ENCODE data around the gene ALDH1A3. TPM values are rescaled to one million over a fixed set of nuclear protein-coding genes. Genes with fewer than 3 reads are reported as not detected.
"Not testable (repeated sequence)": the region's sequence is repeated elsewhere in the genome, so short reads cannot be mapped to it uniquely, and the experiment has no call there.

ALDH1A3 gene
- total RNA-seq, 1 experiment from 2014 or later, result 248 TPM

DNA sequence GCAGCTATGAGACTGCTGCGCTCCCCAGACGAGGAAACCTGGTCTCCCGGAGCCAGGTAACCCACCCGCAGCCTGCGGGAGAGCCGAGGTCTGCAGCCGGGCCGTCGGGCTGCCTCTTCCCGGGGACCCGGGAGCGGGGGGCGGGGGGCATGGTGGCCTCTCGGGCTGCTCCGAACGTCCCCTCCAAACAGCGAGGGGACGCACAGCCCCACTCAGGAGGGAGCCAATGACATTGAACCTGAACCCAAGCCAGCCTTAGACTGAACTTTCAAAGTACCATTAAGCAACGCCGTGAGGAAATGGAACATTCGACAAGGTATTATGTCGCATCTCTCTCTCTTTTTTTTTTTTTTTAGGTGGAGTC is 29.8 kb upstream of the ALDH1A3 start (continued):
- TF ChIP-seq ELF1 (IDR thresholded peaks at IDR 0.05; ENCODE audit: borderline replicate concordance, low read depth), result no peak

DNA sequence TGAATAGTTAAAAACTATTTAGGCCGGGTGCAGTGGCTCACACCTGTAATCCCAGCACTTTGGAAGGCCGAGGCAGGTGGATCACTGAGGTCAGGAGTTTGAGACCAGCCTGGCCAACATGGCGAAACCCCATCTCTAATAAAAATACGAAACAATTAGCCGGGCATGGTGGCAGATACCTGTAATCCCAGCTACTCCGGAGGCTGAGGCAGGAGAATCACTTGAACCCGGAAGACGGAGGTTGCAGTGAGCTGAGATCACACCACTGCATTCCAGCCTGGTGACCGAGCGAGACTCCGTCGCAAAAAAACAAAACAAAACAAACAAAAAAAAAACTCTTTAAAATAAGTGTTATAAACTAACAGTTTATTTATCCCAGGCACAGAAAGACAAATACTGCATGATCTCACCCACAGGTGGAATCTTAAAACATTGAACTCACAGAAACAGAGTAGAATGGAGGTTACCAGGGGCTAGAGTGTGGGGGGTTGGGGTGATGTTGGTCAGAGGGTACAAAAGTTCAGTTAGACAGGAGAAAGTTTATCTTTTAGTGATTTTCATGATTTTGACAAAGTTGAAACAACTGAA is 28.1 kb upstream of the ALDH1A3 start:
- H4K20me1 ChIP-seq (ENCODE audit: insufficient read depth); ATAC-seq; H3K9ac ChIP-seq (ENCODE audit: low read length); H3K9me2 ChIP-seq (ENCODE audit: insufficient read depth); DNase-seq (ENCODE audit: low read depth, low spot score); BruUV-seq (replicated peaks); H3K27ac ChIP-seq (ENCODE audit: low read depth, low read length); H3K4me2 ChIP-seq (ENCODE audit: low read length); H3K4me3 ChIP-seq (replicated peaks in 1 of 2; ENCODE audit: low read depth in 1 of 2, low read length in 2 of 2); RAD21 ChIA-PET (ENCODE audit: low non-redundant PET in 1 of 2, low total read pairs in 2 of 2, uncharacterized antibody in 2 of 2, unreplicated experiment in 2 of 2); H3K36me3 ChIP-seq (ENCODE audit: control insufficient read depth in 1 of 2, insufficient read depth in 2 of 2, low read length in 2 of 2); POLR2A ChIA-PET; H2AFZ ChIP-seq (ENCODE audit: low read depth, low read length, poor library complexity, severe bottlenecking); H3K9me3 ChIP-seq (ENCODE audit: control insufficient read depth in 1 of 2, insufficient read depth in 1 of 2, low read depth in 1 of 2, low read length in 2 of 2); H3K79me2 ChIP-seq (ENCODE audit: insufficient read depth, low read length); H3K27me3 ChIP-seq (ENCODE audit: insufficient read depth, low read length); intact Hi-C loops (cut with micrococcal nuclease); H3K4me1 ChIP-seq (ENCODE audit: control insufficient read depth in 1 of 2, insufficient read depth in 2 of 2, low read length in 2 of 2): not testable (repeated sequence)
- CTCF ChIA-PET, result interaction anchor here (1.1 kb wide), 1 partner anchor 21 kb away, joined by 4 read pairs; no protein-coding TSS in a partner anchor

DNA sequence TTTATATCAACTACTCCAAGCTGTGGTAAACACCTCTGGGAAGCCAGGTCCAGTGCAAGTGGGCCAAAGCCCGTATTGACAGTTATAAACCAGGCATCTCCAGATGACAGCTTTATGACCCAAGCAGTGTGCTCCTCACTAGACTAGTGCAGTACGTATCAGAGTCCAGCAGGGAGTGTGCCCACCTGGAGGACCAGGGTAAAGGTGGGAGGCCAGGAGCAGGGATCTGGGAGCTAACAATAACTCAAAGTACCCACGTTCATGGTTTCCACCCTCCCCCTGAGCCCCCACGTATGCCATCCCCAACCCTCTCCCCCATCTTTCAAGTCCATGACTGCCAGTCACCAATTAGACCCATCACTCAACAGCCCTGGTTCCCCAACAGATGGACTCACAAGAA is 27.0 kb upstream of the ALDH1A3 start:
- BruUV-seq (replicated peaks), result no TSS peak
- Histone ChIP-seq H3K27me3 (ENCODE audit: insufficient read depth, low read length) (no peaks in the 10 kb centered on the region), H3K36me3 (ENCODE audit: control insufficient read depth in 1 of 2, insufficient read depth in 2 of 2, low read length in 2 of 2) (no peaks in the 10 kb centered on the region), H3K4me2 (ENCODE audit: low read length) (no peak overlapping the region), H3K9me3 (ENCODE audit: control insufficient read depth in 1 of 2, insufficient read depth in 1 of 2, low read depth in 1 of 2, low read length in 2 of 2) (no peaks in the 10 kb centered on the region), H3K9ac (ENCODE audit: low read length) (no peak overlapping the region), H3K4me1 (ENCODE audit: control insufficient read depth in 1 of 2, insufficient read depth in 2 of 2, low read length in 2 of 2) (peaks cover 2 to 8% of the 10 kb centered on the region in 2 experiments; a peak in 3 of 4 replicates), H3K79me2 (ENCODE audit: insufficient read depth, low read length) (no peaks in the 10 kb centered on the region), H2AFZ (ENCODE audit: low read depth, low read length, poor library complexity, severe bottlenecking) (no peak overlapping the region), H3K27ac (ENCODE audit: low read depth, low read length) (no peak overlapping the region), H3K4me3 (replicated peaks in 1 of 2; ENCODE audit: low read depth in 1 of 2, low read length in 2 of 2) (no peak overlapping the region), H4K20me1 (ENCODE audit: insufficient read depth) (no peaks in the 10 kb centered on the region), H3K9me2 (ENCODE audit: insufficient read depth) (no peaks in the 10 kb centered on the region)
- RAD21 ChIA-PET (ENCODE audit: low non-redundant PET in 1 of 2, low total read pairs in 2 of 2, uncharacterized antibody in 2 of 2, unreplicated experiment in 2 of 2), result no interaction called here
- no peak for ATAC-seq
- POLR2A ChIA-PET, result no interaction called here
- no peak for DNase-seq (ENCODE audit: low read depth, low spot score)
- TF ChIP-seq, protein P1, sequence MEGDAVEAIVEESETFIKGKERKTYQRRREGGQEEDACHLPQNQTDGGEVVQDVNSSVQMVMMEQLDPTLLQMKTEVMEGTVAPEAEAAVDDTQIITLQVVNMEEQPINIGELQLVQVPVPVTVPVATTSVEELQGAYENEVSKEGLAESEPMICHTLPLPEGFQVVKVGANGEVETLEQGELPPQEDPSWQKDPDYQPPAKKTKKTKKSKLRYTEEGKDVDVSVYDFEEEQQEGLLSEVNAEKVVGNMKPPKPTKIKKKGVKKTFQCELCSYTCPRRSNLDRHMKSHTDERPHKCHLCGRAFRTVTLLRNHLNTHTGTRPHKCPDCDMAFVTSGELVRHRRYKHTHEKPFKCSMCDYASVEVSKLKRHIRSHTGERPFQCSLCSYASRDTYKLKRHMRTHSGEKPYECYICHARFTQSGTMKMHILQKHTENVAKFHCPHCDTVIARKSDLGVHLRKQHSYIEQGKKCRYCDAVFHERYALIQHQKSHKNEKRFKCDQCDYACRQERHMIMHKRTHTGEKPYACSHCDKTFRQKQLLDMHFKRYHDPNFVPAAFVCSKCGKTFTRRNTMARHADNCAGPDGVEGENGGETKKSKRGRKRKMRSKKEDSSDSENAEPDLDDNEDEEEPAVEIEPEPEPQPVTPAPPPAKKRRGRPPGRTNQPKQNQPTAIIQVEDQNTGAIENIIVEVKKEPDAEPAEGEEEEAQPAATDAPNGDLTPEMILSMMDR (IDR thresholded peaks at IDR 0.05 in 2 of 3, conservative IDR thresholded peaks at IDR 0.05 in 1 of 3; ENCODE audit: borderline replicate concordance in 1 of 3, insufficient read depth in 1 of 3, low read depth in 2 of 3, low read length in 2 of 3), result no peak
- TF ChIP-seq, protein P2, sequence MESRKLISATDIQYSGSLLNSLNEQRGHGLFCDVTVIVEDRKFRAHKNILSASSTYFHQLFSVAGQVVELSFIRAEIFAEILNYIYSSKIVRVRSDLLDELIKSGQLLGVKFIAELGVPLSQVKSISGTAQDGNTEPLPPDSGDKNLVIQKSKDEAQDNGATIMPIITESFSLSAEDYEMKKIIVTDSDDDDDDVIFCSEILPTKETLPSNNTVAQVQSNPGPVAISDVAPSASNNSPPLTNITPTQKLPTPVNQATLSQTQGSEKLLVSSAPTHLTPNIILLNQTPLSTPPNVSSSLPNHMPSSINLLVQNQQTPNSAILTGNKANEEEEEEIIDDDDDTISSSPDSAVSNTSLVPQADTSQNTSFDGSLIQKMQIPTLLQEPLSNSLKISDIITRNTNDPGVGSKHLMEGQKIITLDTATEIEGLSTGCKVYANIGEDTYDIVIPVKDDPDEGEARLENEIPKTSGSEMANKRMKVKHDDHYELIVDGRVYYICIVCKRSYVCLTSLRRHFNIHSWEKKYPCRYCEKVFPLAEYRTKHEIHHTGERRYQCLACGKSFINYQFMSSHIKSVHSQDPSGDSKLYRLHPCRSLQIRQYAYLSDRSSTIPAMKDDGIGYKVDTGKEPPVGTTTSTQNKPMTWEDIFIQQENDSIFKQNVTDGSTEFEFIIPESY (IDR thresholded peaks at IDR 0.05; ENCODE audit: extremely low read depth, insufficient replicate concordance, low read length), result no peak
- TF ChIP-seq SRF (IDR thresholded peaks at IDR 0.05; ENCODE audit: low read depth) (no peak), EGR1 (IDR thresholded peaks at IDR 0.05; ENCODE audit: low read depth) (no peak), ELF1 (IDR thresholded peaks at IDR 0.05; ENCODE audit: borderline replicate concordance, low read depth) (no peak), YY1 (IDR thresholded peaks at IDR 0.05; ENCODE audit: extremely low read depth, insufficient replicate concordance, low read depth, low read length) (no peak), EZH2 (IDR thresholded peaks at IDR 0.05) (no peak), FOSL1 (IDR thresholded peaks at IDR 0.05; ENCODE audit: low read depth) (no peak), ZNF274 (IDR thresholded peaks at IDR 0.05; ENCODE audit: low read depth, low read length) (no peak)
- TF ChIP-seq, protein P3, sequence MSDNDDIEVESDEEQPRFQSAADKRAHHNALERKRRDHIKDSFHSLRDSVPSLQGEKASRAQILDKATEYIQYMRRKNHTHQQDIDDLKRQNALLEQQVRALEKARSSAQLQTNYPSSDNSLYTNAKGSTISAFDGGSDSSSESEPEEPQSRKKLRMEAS (IDR thresholded peaks at IDR 0.05), result no peak
- intact Hi-C loops (cut with micrococcal nuclease), result no loop called here
- CTCF ChIA-PET, result no interaction called here

Data from HCT116 (cell line).